Mesenchymal stem cell (in vitro differentiated cells and primary cell): ENCODE data around the gene FEM1A.
"Not testable (repeated sequence)": the region's sequence is repeated elsewhere in the genome, so short reads cannot be mapped to it uniquely, and the experiment has no call there.

ENCODE experiments used
- DNase-seq: peaks from one replicate; pipeline ENCODE4 v3.0.0-alpha.2; 2013
- H2AFZ ChIP-seq: one replicate; pipeline ENCODE4 v1.6.1; 2013; ENCODE audit warnings: low read depth, mild to moderate bottlenecking, control low read depth, inconsistent platforms, low read length, moderate library complexity
- H2AK5ac ChIP-seq: 2 replicates; pipeline ENCODE4 v1.6.1; 2013; ENCODE audit warnings: low read length, moderate library complexity, mild to moderate bottlenecking, inconsistent platforms; ENCODE audit not compliant: severe bottlenecking
- H2BK120ac ChIP-seq: one replicate; pipeline ENCODE4 v1.6.1; 2013; ENCODE audit warnings: low read depth, mild to moderate bottlenecking, inconsistent platforms, low read length, moderate library complexity
- H2BK12ac ChIP-seq, 2 experiments: one replicate each; pipeline ENCODE4 v1.6.1; 2013; ENCODE audit warnings: inconsistent platforms in 2 of 2, low read length in 2 of 2, mild to moderate bottlenecking in 2 of 2, moderate library complexity in 2 of 2, control low read depth in 1 of 2
- H2BK15ac ChIP-seq: one replicate; pipeline ENCODE4 v1.6.1; 2013; ENCODE audit warnings: mild to moderate bottlenecking, low read depth, inconsistent platforms; ENCODE audit not compliant: poor library complexity, severe bottlenecking
- H2BK5ac ChIP-seq: 2 replicates; pipeline ENCODE4 v1.6.1; 2013; ENCODE audit warnings: low read depth, mild to moderate bottlenecking, low read length, control low read depth, inconsistent platforms; ENCODE audit not compliant: poor library complexity, severe bottlenecking
- H3K14ac ChIP-seq, 2 experiments: one replicate each; pipeline ENCODE4 v1.6.1; 2013; ENCODE audit warnings: inconsistent platforms in 2 of 2, low read length in 2 of 2, control low read depth in 1 of 2, mild to moderate bottlenecking in 1 of 2, moderate library complexity in 1 of 2
- H3K18ac ChIP-seq, 2 experiments: one replicate each; pipeline ENCODE4 v1.6.1; 2013; ENCODE audit warnings: inconsistent platforms in 2 of 2, low read length in 2 of 2, control low read depth in 1 of 2, low read depth in 1 of 2, mild to moderate bottlenecking in 1 of 2
- H3K23ac ChIP-seq, 2 experiments: one replicate each; pipeline ENCODE4 v1.6.1; 2013; ENCODE audit warnings: inconsistent platforms in 2 of 2, low read length in 2 of 2, mild to moderate bottlenecking in 2 of 2, moderate library complexity in 2 of 2, control low read depth in 1 of 2
- H3K27ac ChIP-seq: 2 replicates; pipeline ENCODE4 v1.5.1; 2013; ENCODE audit warnings: mild to moderate bottlenecking, moderate library complexity, low read length, control low read depth, inconsistent platforms; ENCODE audit not compliant: poor library complexity, severe bottlenecking
- H3K27me3 ChIP-seq, 2 experiments: 2 replicates each; pipeline versions ENCODE4 v1.6.1 to v1.7.0; 2013; ENCODE audit warnings: low read length in 2 of 2, mild to moderate bottlenecking in 2 of 2, moderate library complexity in 2 of 2, control low read depth in 1 of 2, inconsistent platforms in 1 of 2; ENCODE audit not compliant: control insufficient read depth in 1 of 2, insufficient read depth in 1 of 2
- H3K36me3 ChIP-seq, 2 experiments: 2 replicates each; pipeline versions ENCODE4 v1.6.1 to v1.7.0; 2013; ENCODE audit warnings: low read length in 2 of 2, control low read depth in 1 of 2, inconsistent platforms in 1 of 2, low read depth in 1 of 2, mild to moderate bottlenecking in 1 of 2; ENCODE audit not compliant: insufficient read depth in 2 of 2, control insufficient read depth in 1 of 2
- H3K4ac ChIP-seq, 2 experiments: one replicate each; pipeline ENCODE4 v1.6.1; 2013; ENCODE audit warnings: inconsistent platforms in 2 of 2, low read length in 2 of 2, mild to moderate bottlenecking in 2 of 2, moderate library complexity in 2 of 2, control low read depth in 1 of 2, low read depth in 1 of 2
- H3K4me1 ChIP-seq: 2 replicates; pipeline ENCODE4 v1.6.1; 2013; ENCODE audit warnings: low read depth, low read length, control low read depth; ENCODE audit not compliant: control insufficient read depth, insufficient read depth
- H3K4me2 ChIP-seq: 2 replicates; pipeline ENCODE4 v1.6.1; 2013; ENCODE audit warnings: low read length, mild to moderate bottlenecking, inconsistent platforms; ENCODE audit not compliant: poor library complexity, severe bottlenecking
- H3K4me3 ChIP-seq, 2 experiments: 2 replicates each; pipeline versions ENCODE4 v1.5.1 to v1.7.0; 2013; ENCODE audit warnings: low read length in 2 of 2, mild to moderate bottlenecking in 2 of 2, control low read depth in 1 of 2, low read depth in 1 of 2; ENCODE audit not compliant: insufficient read depth in 1 of 2
- H3K79me1 ChIP-seq: replicated peaks from 2 replicates; pipeline ENCODE4 v1.6.1; 2013; ENCODE audit warnings: mild to moderate bottlenecking, control low read depth, low read length, inconsistent platforms; ENCODE audit not compliant: poor library complexity, severe bottlenecking
- H3K9ac ChIP-seq: 2 replicates; pipeline ENCODE4 v1.7.0; 2013; ENCODE audit warnings: mild to moderate bottlenecking, low read length, moderate library complexity
- H3K9me3 ChIP-seq: 2 replicates; pipeline ENCODE4 v1.7.0; 2013; ENCODE audit warnings: mild to moderate bottlenecking, low read length; ENCODE audit not compliant: control insufficient read depth
- H4K8ac ChIP-seq: one replicate; pipeline ENCODE4 v1.6.1; 2013; ENCODE audit warnings: inconsistent platforms, mild to moderate bottlenecking, low read length, moderate library complexity
- H4K91ac ChIP-seq: one replicate; pipeline ENCODE4 v1.6.1; 2013; ENCODE audit warnings: mild to moderate bottlenecking, low read length, inconsistent platforms
- WGBS: methylation state at CpG from one replicate; pipeline ENCODE4 v1.1.7; 2013; ENCODE audit warnings: mixed read lengths; 5-methylcytosine and 5-hydroxymethylcytosine counted together

FEM1A gene

DNA sequence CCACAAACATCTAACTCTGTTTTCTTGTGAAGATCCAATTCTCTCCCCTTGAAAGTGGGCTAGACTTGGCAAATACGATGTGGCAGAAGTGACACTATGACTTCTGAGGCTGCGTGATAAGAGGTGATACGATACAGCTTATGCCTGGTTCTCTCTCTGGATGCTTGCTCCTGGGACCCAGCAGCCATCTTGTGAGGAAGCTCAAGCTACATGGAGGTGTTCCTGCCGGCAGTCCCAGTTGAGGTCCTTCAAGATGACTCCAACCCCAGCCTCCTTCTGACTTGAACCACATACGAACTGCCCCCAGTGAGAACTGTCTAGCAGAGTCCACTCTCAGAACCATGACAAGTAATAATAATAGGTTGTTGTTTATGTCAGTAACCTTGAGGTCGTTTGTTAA lies 10.7 kb upstream of the FEM1A start:
- no peak overlapping the region for H3K27ac ChIP-seq
- H3K4me2 ChIP-seq: no peak overlapping the region
- no peak overlapping the region for H3K4me3 ChIP-seq
- H2AFZ ChIP-seq: no peak overlapping the region
- H3K9ac ChIP-seq: no peak overlapping the region
- no peak for DNase-seq
- peaks cover 3% of the 10 kb centered on the region for H3K9me3 ChIP-seq
- H2BK15ac ChIP-seq: no peak overlapping the region
- no peak overlapping the region for H4K91ac ChIP-seq
- 78% methylated on average over 5 of the region's 6 CpGs for WGBS
- H3K27me3 ChIP-seq: peaks cover 2 to 24% of the 10 kb centered on the region in 2 experiments
- H2BK120ac ChIP-seq: no peak overlapping the region
- no peaks in the 10 kb centered on the region for H3K79me1 ChIP-seq
- no peak overlapping the region for H2BK12ac ChIP-seq
- no peak overlapping the region for H2BK5ac ChIP-seq
- no peak overlapping the region for H4K8ac ChIP-seq
- no peaks in the 10 kb centered on the region for H3K36me3 ChIP-seq
- H3K23ac ChIP-seq: no peak overlapping the region
- no peak overlapping the region for H3K4ac ChIP-seq
- H2AK5ac ChIP-seq: no peak overlapping the region
- no peak overlapping the region for H3K18ac ChIP-seq
- peaks cover 2% of the 10 kb centered on the region for H3K4me1 ChIP-seq
- H3K14ac ChIP-seq: peak overlapping the region in 1 of 2 experiments; percentile 41

GRCh38 chr19:4781801-4782200 lies 9.7 kb upstream of the FEM1A start:
- H3K4ac ChIP-seq: no peak overlapping the region
- no peak overlapping the region for H2BK15ac ChIP-seq
- H2AK5ac ChIP-seq: no peak overlapping the region
- H3K4me1 ChIP-seq: peaks cover 2% of the 10 kb centered on the region
- H4K91ac ChIP-seq: no peak overlapping the region
- no peak overlapping the region for H2BK12ac ChIP-seq
- no peak overlapping the region for H2AFZ ChIP-seq
- no peak overlapping the region for H2BK5ac ChIP-seq
- H3K27ac ChIP-seq: no peak overlapping the region
- H3K18ac ChIP-seq: no peak overlapping the region
- H3K9ac ChIP-seq: no peak overlapping the region
- H3K4me3 ChIP-seq: no peak overlapping the region
- H3K9me3 ChIP-seq: peaks cover 3% of the 10 kb centered on the region
- no peak overlapping the region for H3K23ac ChIP-seq
- no peaks in the 10 kb centered on the region for H3K36me3 ChIP-seq
- no CpG with 5 or more reads among the region's 3 CpGs for WGBS
- peaks cover 0 to 15% of the 10 kb centered on the region in 2 experiments for H3K27me3 ChIP-seq
- no peak overlapping the region for H2BK120ac ChIP-seq
- no peak overlapping the region for H3K4me2 ChIP-seq
- peak; percentile 50 for DNase-seq
- no peaks in the 10 kb centered on the region for H3K79me1 ChIP-seq
- no peak overlapping the region for H3K14ac ChIP-seq
- H4K8ac ChIP-seq: no peak overlapping the region

- H3K9me3 ChIP-seq, H3K4ac ChIP-seq, H3K4me3 ChIP-seq, H3K14ac ChIP-seq, H3K9ac ChIP-seq, H3K27ac ChIP-seq, H4K8ac ChIP-seq, H3K27me3 ChIP-seq, H2AK5ac ChIP-seq, H2BK120ac ChIP-seq, H3K36me3 ChIP-seq, H2BK5ac ChIP-seq, H2BK15ac ChIP-seq, DNase-seq, H2BK12ac ChIP-seq, H3K18ac ChIP-seq, H3K4me1 ChIP-seq, H3K4me2 ChIP-seq, H2AFZ ChIP-seq, H3K23ac ChIP-seq, H3K79me1 ChIP-seq, H4K91ac ChIP-seq: not testable (repeated sequence)
- 94% methylated on average over 5 of the region's 6 CpGs for WGBS
These were observed 5.0 kb upstream of the FEM1A start for GRCh38 chr19:4786412-4787016.

DNA sequence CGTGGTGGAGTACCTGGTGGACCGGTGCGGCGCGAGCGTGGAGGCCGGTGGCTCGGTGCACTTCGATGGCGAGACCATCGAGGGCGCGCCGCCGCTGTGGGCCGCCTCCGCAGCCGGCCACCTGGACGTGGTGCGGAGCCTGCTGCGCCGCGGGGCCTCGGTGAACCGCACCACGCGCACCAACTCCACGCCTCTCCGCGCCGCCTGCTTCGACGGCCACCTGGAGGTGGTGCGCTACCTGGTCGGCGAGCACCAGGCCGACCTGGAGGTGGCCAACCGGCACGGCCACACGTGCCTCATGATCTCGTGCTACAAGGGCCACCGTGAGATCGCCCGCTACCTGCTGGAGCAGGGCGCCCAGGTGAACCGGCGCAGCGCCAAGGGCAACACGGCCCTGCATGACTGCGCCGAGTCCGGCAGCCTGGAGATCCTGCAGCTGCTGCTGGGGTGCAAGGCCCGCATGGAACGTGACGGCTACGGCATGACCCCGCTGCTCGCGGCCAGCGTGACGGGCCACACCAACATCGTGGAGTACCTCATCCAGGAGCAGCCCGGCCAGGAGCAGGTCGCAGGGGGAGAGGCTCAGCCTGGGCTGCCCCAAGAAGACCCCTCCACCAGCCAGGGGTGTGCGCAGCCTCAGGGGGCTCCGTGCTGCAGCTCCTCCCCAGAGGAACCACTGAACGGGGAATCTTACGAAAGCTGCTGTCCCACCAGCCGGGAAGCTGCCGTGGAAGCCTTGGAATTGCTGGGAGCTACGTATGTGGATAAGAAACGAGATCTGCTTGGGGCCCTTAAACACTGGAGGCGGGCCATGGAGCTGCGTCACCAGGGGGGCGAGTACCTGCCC lies 708 bp downstream of the FEM1A start:
- H3K36me3 ChIP-seq: peaks cover 28 to 35% of the 10 kb centered on the region in 2 experiments
- WGBS: 24% methylated on average over 73 of the region's 75 CpGs
- H3K27me3 ChIP-seq, H2BK5ac ChIP-seq, H3K79me1 ChIP-seq, H2BK120ac ChIP-seq, H2BK12ac ChIP-seq, H3K23ac ChIP-seq, DNase-seq, H3K27ac ChIP-seq, H2AK5ac ChIP-seq, H3K9me3 ChIP-seq, H2BK15ac ChIP-seq: not testable (repeated sequence)
- peak overlapping the region; percentile 99 for H4K8ac ChIP-seq
- peak overlapping the region; percentile 20 for H2AFZ ChIP-seq
- H3K14ac ChIP-seq: peak overlapping the region in 1 of 2 experiments; percentile 63
- peak overlapping the region; percentile 85 to 89 for H3K4me3 ChIP-seq
- H3K9ac ChIP-seq: peak overlapping the region; percentile 91
- peak overlapping the region in 1 of 2 experiments; percentile 79 for H3K18ac ChIP-seq
- peaks cover 24% of the 10 kb centered on the region for H3K4me1 ChIP-seq
- peak overlapping the region; percentile 72 for H3K4me2 ChIP-seq
- peak overlapping the region; percentile 49 to 93 for H3K4ac ChIP-seq
- H4K91ac ChIP-seq: peak overlapping the region; percentile 96
